HuH-7 (cell line): ENCODE measurements around the gene ANG.
A peak's percentile ranks its signal among the peaks of the same experiment; 100 is the strongest.

Experiments used
- DNase-seq: peaks from one replicate; pipeline ENCODE4 v3.0.0; 2011; ENCODE audit warnings: low spot score

Gene ANG

GRCh38 chr14:20676072-20676471 is 12.5 kb upstream of the ANG start:
- DNase-seq = no peak

GRCh38 chr14:20679907-20680306 is 8.7 kb upstream of the ANG start:
- peak; percentile 81 for DNase-seq

GRCh38 chr14:20680363-20680762 is 8.2 kb upstream of the ANG start:
- no peak for DNase-seq

- no peak for DNase-seq
Measured at GRCh38 chr14:20680843-20681347, 7.7 kb upstream of the ANG start.

GRCh38 chr14:20681348-20682126 is 7.0 kb upstream of the ANG start:
- DNase-seq = peak; percentile 37

GRCh38 chr14:20682127-20682434 is 6.5 kb upstream of the ANG start:
- DNase-seq = no peak

GRCh38 chr14:20682435-20683124 is 6.0 kb upstream of the ANG start:
- peak; percentile 69 for DNase-seq

GRCh38 chr14:20683125-20683890 is 5.3 kb upstream of the ANG start:
- DNase-seq = peak; percentile 25

- peak; percentile 55 for DNase-seq
Measured at GRCh38 chr14:20683891-20684661, 4.5 kb upstream of the ANG start, which contains the start of gene RNASE4. Gene RNASE4, plus strand, starts transcription at chr14:20684560. Its CDS starts 14,812 bp downstream, at chr14:20699372.

- DNase-seq = no peak
Measured at GRCh38 chr14:20684662-20685456, 3.7 kb upstream of the ANG start.

- peak; percentile 45 for DNase-seq
Measured at GRCh38 chr14:20686386-20687143, 2.0 kb upstream of the ANG start.

GRCh38 chr14:20687362-20688166 is 1.0 kb upstream of the ANG start:
- DNase-seq = peak; percentile 59

GRCh38 chr14:20690848-20691640 is 2.5 kb downstream of the ANG start:
- peak; percentile 68 for DNase-seq

- DNase-seq = no peak
Measured at GRCh38 chr14:20692116-20692751, 3.7 kb downstream of the ANG start.

GRCh38 chr14:20696764-20697163 is 8.2 kb downstream of the ANG start:
- DNase-seq = no peak

- peak; percentile 64 for DNase-seq
Measured at GRCh38 chr14:20697273-20698017, 8.9 kb downstream of the ANG start.

GRCh38 chr14:20698018-20698329 is 9.4 kb downstream of the ANG start:
- no peak for DNase-seq

GRCh38 chr14:20698934-20699333 is 10.4 kb downstream of the ANG start:
- no peak for DNase-seq
